Chondrocyte (in vitro differentiated cells): ENCODE measurements around the gene ABLIM2. TPM values are rescaled to one million over a fixed set of nuclear protein-coding genes. Genes with fewer than 3 reads are reported as not detected.

Experiments used
- DNase-seq: peaks from one replicate; pipeline ENCODE4 v3.0.0; 2021; ENCODE audit warnings: mixed read lengths, low spot score
- H3K27ac Mint-ChIP-seq: one replicate; pipeline ENCODE4 v1.8.0; 2021; ENCODE audit warnings: mild to moderate bottlenecking, moderate library complexity, mixed read lengths; ENCODE audit not compliant: unreplicated experiment
- H3K27me3 Mint-ChIP-seq: 2 replicates; pipeline ENCODE4 v1.8.0; 2021; ENCODE audit warnings: low read depth, mixed read lengths
- H3K36me3 Mint-ChIP-seq: 2 replicates; pipeline ENCODE4 v1.8.0; 2021; ENCODE audit warnings: low read depth, mixed read lengths
- H3K4me1 Mint-ChIP-seq: 2 replicates; pipeline ENCODE4 v1.8.0; 2021; ENCODE audit warnings: low read depth, mild to moderate bottlenecking, mixed read lengths
- H3K4me3 Mint-ChIP-seq: one replicate; pipeline ENCODE4 v1.8.0; 2021; ENCODE audit warnings: mild to moderate bottlenecking, moderate library complexity, mixed read lengths; ENCODE audit not compliant: unreplicated experiment
- H3K9me3 Mint-ChIP-seq: 2 replicates; pipeline ENCODE4 v1.8.0; 2021; ENCODE audit warnings: low read depth, mixed read lengths
- CTCF ChIP-seq: fragments of 200-600 bp; sonication (generic); IDR thresholded peaks from 2 replicates; pipeline ENCODE4 v1.5.0; 2021; ENCODE audit warnings: antibody characterized with exemption, mild to moderate bottlenecking, moderate library complexity
- total RNA-seq: library from RNA; stranded (reverse); gene quantifications from 3 replicates; pipeline ENCODE4 v1.2.1, GENCODE V29; 2021

The ABLIM2 gene
- total RNA-seq, 1 donor from 2014 or later = 0.47 TPM

DNA sequence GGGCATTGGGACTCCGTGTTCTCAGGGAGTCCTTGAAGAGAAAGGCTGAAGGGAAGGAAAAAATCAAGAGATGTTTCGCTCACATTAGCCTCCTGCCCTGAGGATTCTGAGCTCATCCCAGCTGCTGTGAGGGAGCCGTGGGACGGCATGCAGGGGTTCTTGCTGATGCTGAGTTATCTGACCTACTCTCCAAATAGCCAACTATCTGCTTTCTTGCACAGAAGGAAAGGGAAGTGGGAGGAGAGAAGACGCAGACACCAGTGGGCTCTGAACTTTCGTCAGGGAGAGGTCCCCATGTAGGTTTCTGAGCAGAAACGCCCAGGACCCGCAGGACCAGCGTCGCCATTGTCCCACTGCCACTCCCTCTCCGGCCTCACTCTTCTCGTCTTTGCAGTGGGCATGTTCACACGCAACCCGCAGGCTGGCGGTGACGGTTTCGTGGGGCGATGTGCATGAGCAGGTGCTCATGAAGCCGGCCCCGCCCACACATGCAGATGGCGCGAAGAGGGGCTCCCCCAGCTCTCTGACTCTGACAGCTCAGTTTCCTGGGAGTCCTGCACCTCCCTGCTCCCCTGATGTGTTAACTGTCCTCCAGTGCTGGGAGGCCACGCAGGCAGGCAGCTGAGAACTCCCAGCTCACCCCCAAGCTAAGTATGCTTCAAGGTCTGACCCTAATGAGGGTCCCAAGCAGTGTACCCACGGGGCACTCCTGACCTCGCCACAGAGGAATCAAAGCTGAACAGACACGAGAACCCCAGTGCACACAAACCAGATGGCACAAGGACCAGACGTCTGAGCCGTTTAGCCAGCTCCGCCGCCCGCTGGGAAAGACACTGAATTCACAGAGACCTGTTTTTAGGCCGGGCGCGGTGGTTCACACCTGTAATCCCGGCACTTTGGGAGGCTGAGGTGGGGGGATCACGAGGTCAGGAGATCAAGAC, 13.6 kb upstream of the ABLIM2 start:
- Mint-ChIP-seq H3K9me3 (peaks cover 5% of the 10 kb centered on the region), H3K27ac (no peak overlapping the region), H3K4me3 (no peak overlapping the region), H3K27me3 (peaks cover 18% of the 10 kb centered on the region), H3K4me1 (peaks cover 7% of the 10 kb centered on the region), H3K36me3 (peaks cover 2% of the 10 kb centered on the region)
- no peak for DNase-seq
- TF ChIP-seq CTCF = no peak

DNA sequence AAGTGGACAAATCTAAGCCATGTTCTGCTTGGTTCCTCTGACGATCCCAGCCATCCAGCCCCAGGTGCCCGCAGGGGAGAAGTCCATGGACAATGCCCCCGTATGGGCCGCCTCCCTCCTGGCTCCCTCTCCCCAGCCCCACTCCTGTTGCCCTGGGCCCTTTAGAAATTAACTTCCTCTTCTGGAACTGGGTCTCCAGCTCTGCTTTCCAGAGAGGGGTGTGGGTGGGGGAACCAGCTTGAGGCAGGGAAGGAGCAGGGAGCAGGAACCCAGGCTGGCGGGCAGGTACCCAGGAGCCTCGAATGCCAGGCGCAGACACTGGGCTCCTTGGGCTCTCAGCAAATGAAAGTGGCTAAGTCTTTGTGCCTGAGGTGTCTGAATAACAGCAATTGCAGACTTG, 12.7 kb upstream of the ABLIM2 start:
- no peak for TF ChIP-seq CTCF
- H3K36me3 Mint-ChIP-seq = peaks cover 2% of the 10 kb centered on the region
- H3K4me3 Mint-ChIP-seq = no peak overlapping the region
- H3K27me3 Mint-ChIP-seq = peaks cover 27% of the 10 kb centered on the region
- H3K4me1 Mint-ChIP-seq = no peaks in the 10 kb centered on the region
- H3K27ac Mint-ChIP-seq = no peak overlapping the region
- DNase-seq = no peak
- peaks cover 5% of the 10 kb centered on the region for H3K9me3 Mint-ChIP-seq

DNA sequence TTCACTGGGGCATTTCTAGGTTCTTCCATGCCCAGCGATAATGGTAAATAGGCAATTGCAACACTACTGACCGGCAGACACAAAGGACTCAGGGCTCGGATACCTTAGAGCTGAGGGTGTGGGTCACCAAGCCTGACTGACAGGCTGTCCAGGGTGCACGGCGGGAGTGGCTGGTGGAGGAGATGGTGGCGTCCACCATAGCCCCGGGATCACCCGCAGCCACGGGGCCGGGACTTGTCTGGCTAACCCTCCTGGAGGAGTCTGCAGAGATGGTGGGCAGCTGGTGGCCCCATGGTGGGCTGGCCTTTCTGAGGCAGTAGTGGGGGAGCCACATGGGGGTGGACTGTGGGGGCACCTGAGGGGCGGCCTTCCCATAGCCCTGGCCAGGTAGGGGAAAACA, 11.7 kb upstream of the ABLIM2 start:
- DNase-seq = no peak
- Mint-ChIP-seq H3K27ac (no peak overlapping the region), H3K36me3 (peaks cover 2% of the 10 kb centered on the region), H3K9me3 (peaks cover 5% of the 10 kb centered on the region), H3K4me1 (no peaks in the 10 kb centered on the region), H3K4me3 (no peak overlapping the region), H3K27me3 (peaks cover 32% of the 10 kb centered on the region)
- no peak for TF ChIP-seq CTCF

DNA sequence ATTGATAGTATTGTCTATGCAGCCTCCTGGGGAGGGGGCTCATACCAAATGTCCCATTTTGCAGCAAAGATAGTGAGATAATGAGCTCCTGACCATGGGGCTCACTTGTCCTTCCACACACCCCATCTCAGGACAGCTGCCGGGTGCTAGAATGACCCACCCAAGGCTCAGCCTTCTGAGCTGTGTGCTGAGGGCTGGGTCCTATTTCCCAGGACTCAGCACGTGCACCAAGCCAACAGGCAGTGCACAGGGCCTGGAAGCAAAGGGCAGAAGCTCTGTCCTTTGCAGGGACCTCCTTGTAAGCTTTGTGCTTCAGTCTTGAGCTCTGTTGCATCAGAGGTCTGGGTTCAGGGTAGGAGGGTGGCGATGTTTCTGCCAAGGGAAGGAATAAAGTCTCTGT, 11.2 kb upstream of the ABLIM2 start:
- Mint-ChIP-seq H3K27ac (no peak overlapping the region), H3K4me3 (no peak overlapping the region), H3K36me3 (peaks cover 2% of the 10 kb centered on the region), H3K4me1 (no peaks in the 10 kb centered on the region), H3K9me3 (peaks cover 5% of the 10 kb centered on the region), H3K27me3 (peaks cover 36% of the 10 kb centered on the region)
- TF ChIP-seq CTCF = no peak
- no peak for DNase-seq

DNA sequence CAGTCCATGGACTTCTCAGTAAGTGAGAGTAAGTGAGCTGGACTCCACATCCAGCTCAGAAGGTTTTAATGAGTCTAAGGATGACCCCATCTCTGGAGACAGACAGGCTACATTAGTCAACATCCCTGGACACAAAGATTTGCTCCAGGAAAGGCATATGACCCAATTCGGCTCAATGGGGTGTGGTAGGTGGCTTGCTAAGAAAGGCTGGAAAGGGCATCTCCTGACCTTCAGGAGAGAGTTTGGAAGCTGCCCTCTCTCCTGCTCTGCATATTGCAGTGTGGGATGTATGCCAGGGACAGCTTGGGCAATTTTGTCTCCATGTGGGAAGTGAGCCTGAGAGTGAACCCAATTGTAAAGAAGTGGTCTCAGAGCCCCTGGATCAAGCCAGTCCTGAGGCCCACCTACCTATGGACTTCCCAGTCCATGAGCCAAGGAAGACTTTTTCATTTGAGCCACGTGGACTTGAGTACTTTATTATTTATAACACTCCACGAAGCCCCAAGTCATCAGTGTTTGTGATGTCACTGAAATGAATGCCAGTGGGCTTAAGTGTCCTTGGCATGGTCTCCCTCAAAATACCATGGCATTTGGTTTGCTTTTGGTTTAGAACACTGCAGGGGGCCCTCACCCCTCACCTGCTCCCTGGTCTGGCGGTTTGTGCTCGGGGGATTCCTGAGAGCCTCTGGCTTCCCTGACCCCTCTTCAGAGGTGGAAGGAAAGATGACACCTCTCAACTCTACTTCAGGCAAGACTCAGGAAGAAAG, 10.4 kb upstream of the ABLIM2 start:
- Mint-ChIP-seq H3K27me3 (peaks cover 41% of the 10 kb centered on the region), H3K27ac (no peak overlapping the region), H3K36me3 (peaks cover 2% of the 10 kb centered on the region), H3K4me1 (no peaks in the 10 kb centered on the region), H3K4me3 (no peak overlapping the region), H3K9me3 (peaks cover 5% of the 10 kb centered on the region)
- DNase-seq = no peak
- no peak for TF ChIP-seq CTCF
